GM12878 (cell line): ENCODE measurements around the gene MAF. TPM values are rescaled to one million over a fixed set of nuclear protein-coding genes. Genes with fewer than 3 reads are reported as not detected.

Experiments
- ATAC-seq: fragments of 200-7000 bp; cut with Tn5 transposase; 3 replicates; pipeline ENCODE4 v1.9.1; 2020; ENCODE audit warnings: mild to moderate bottlenecking, moderate library complexity
- BruUV-seq: library from RNA; stranded (reverse); fragments of 400-500 nt; replicated peaks from 2 replicates; lab custom pipeline; 2021; lab: Mats Ljungman, UMichigan
- CTCF ChIA-PET: fragments of 300-600 bp; sonication (Branson Sonifier 250); formaldehyde crosslinking; extraction: SDS; loops from one replicate; lab custom pipeline; 2021; ENCODE audit warnings: inconsistent platforms; lab: Yijun Ruan, JAX
- POLR2A ChIA-PET: fragments of 350-600 bp; formaldehyde crosslinking; extraction: SDS; loops from one replicate; lab custom pipeline; 2021; ENCODE audit warnings: inconsistent platforms; lab: Charles Lee
- RAD21 ChIA-PET: fragments of 300-600 bp; sonication (Branson Sonifier 250); formaldehyde crosslinking; loops from one replicate; lab custom pipeline; 2023; ENCODE audit warnings: antibody characterized with exemption; ENCODE audit not compliant: unreplicated experiment; lab: Charles Lee
- SMC1A ChIA-PET: fragments of 300-600 bp; sonication (Branson Sonifier 250); formaldehyde crosslinking; loops from one replicate; lab custom pipeline; 2023; ENCODE audit not compliant: unreplicated experiment, uncharacterized antibody; lab: Charles Lee
- DNase-seq: peaks from one replicate; pipeline ENCODE4 v3.0.0-alpha.2; 2011; ENCODE audit warnings: low read depth, low spot score
- FAIRE-seq: peaks from 3 replicates; lab custom pipeline; 2011; peaks lifted over from hg19 to GRCh38; lab: Jason Lieb, UNC
- H2AFZ ChIP-seq: 2 replicates; pipeline ENCODE4 v1.6.0; 2011; ENCODE audit warnings: low read depth, low read length, control low read depth; ENCODE audit not compliant: control insufficient read depth
- H3K27ac ChIP-seq: 2 replicates; pipeline ENCODE4 v1.5.1; 2011; ENCODE audit warnings: control low read depth; ENCODE audit not compliant: control insufficient read depth, insufficient read depth
- H3K27me3 ChIP-seq, 2 experiments: replicated peaks in 1 of 2; 2 replicates each; pipeline versions ENCODE4 v1.6.0 to v1.6.1; 2011; ENCODE audit warnings: low read length in 1 of 2; ENCODE audit not compliant: control insufficient read depth in 2 of 2, insufficient read depth in 2 of 2
- H3K36me3 ChIP-seq, 2 experiments: 2 replicates each; pipeline ENCODE4 v1.5.1; 2011; ENCODE audit warnings: low read length in 1 of 2; ENCODE audit not compliant: control insufficient read depth in 2 of 2, insufficient read depth in 2 of 2
- H3K4me1 ChIP-seq: 2 replicates; pipeline ENCODE4 v1.6.1; 2011; ENCODE audit warnings: mild to moderate bottlenecking, low read length, moderate library complexity, mixed read lengths; ENCODE audit not compliant: control insufficient read depth, insufficient read depth
- H3K4me2 ChIP-seq: 2 replicates; pipeline ENCODE4 v1.6.0; 2011; ENCODE audit warnings: control low read depth; ENCODE audit not compliant: control insufficient read depth, insufficient read depth
- H3K4me3 ChIP-seq: fragments of 200-600 bp; sonication (generic); 2 replicates; pipeline ENCODE4 v1.5.1; 2016
- H3K79me2 ChIP-seq: 2 replicates; pipeline ENCODE4 v1.6.0; 2011; ENCODE audit warnings: low read length; ENCODE audit not compliant: control insufficient read depth, insufficient read depth
- H3K9ac ChIP-seq: 2 replicates; pipeline ENCODE4 v1.8.0; 2011; ENCODE audit warnings: low read length, control low read depth, mixed read lengths; ENCODE audit not compliant: control insufficient read depth, insufficient read depth
- H3K9me3 ChIP-seq: replicated peaks from 3 replicates; pipeline ENCODE4 v1.5.1; 2011; ENCODE audit warnings: mild to moderate bottlenecking, low read length; ENCODE audit not compliant: control insufficient read depth, insufficient read depth
- H4K20me1 ChIP-seq: 2 replicates; pipeline ENCODE4 v1.6.0; 2011; ENCODE audit not compliant: control insufficient read depth, insufficient read depth
- CHD1 ChIP-seq: IDR thresholded peaks from 2 replicates; pipeline ENCODE4 v1.6.1; 2012; ENCODE audit warnings: low read depth, low read length, improper control_type of control experiment
- FOXK2 ChIP-seq: fragments of 450-650 bp; IDR thresholded peaks from 2 replicates; pipeline ENCODE4 v1.6.1; 2017; ENCODE audit warnings: mild to moderate bottlenecking, moderate library complexity
- JUNB ChIP-seq: IDR thresholded peaks from 2 replicates; pipeline ENCODE4 v1.6.1; 2016; ENCODE audit warnings: antibody characterized with exemption, mild to moderate bottlenecking
- KAT2A ChIP-seq: conservative IDR thresholded peaks from 2 replicates; pipeline ENCODE4 v1.6.1; 2011; ENCODE audit warnings: low read depth, low read length; ENCODE audit not compliant: control insufficient read depth
- MEF2B ChIP-seq: fragments of 450-650 bp; IDR thresholded peaks from 2 replicates; pipeline ENCODE4 v1.6.1; 2018; ENCODE audit warnings: mild to moderate bottlenecking, moderate library complexity; ENCODE audit not compliant: partially characterized antibody, poor library complexity, severe bottlenecking
- MXI1 ChIP-seq: fragments of 150-350 bp; IDR thresholded peaks from 2 replicates; pipeline ENCODE4 v1.6.1; 2011; ENCODE audit warnings: low read depth, mild to moderate bottlenecking, inconsistent platforms, low read length, improper control_type of control experiment
- NFIC ChIP-seq: IDR thresholded peaks from 2 replicates; pipeline ENCODE4 v1.6.1; 2012; ENCODE audit warnings: low read depth, mild to moderate bottlenecking, inconsistent platforms, low read length, moderate library complexity
- NFYA ChIP-seq: IDR thresholded peaks from 2 replicates; pipeline ENCODE4 v1.6.1; 2011; ENCODE audit warnings: low read depth, mild to moderate bottlenecking, low read length, improper control_type of control experiment, borderline replicate concordance
- PAX5 ChIP-seq: IDR thresholded peaks from 2 replicates; pipeline ENCODE4 v1.6.1; 2011; ENCODE audit warnings: low read depth, low read length, borderline replicate concordance
- POLR2AphosphoS5 ChIP-seq: IDR thresholded peaks from 2 replicates; pipeline ENCODE4 v1.6.1; 2011; ENCODE audit warnings: mild to moderate bottlenecking, low read length, inconsistent platforms
- POU2F2 ChIP-seq: IDR thresholded peaks from 3 replicates; pipeline ENCODE4 v1.6.1; 2011; ENCODE audit warnings: low read depth, mild to moderate bottlenecking, low read length, borderline replicate concordance
- RAD21 ChIP-seq: IDR thresholded peaks from 2 replicates; pipeline ENCODE4 v1.6.1; 2011; ENCODE audit warnings: mild to moderate bottlenecking, low read depth, low read length, moderate library complexity; ENCODE audit not compliant: insufficient read depth
- SPI1 ChIP-seq: IDR thresholded peaks from 2 replicates; pipeline ENCODE4 v1.6.1; 2011; ENCODE audit warnings: low read depth, mild to moderate bottlenecking, low read length, moderate library complexity, borderline replicate concordance; ENCODE audit not compliant: insufficient read depth
- SUPT20H ChIP-seq: IDR thresholded peaks from 2 replicates; pipeline ENCODE4 v1.6.1; 2011; ENCODE audit warnings: low read depth, mild to moderate bottlenecking, low read length, moderate library complexity, borderline replicate concordance; ENCODE audit not compliant: control insufficient read depth
- WGBS: methylation state at CpG from one replicate; pipeline ENCODE4 v1.1.6; 2016; ENCODE audit warnings: low lambda C conversion rate; ENCODE audit not compliant: insufficient replicate concordance, insufficient coverage; ENCODE audit errors: missing lambda C conversion rate; 5-methylcytosine and 5-hydroxymethylcytosine counted together
- in situ Hi-C: fragments of 300-500 bp; cut with MboI; formaldehyde crosslinking; loops from 9 replicates; pipeline ENCODE4 v1.14.3; 2018; ENCODE audit warnings: mixed read lengths
- intact Hi-C: fragments of 100-400 bp; cut with micrococcal nuclease; formaldehyde crosslinking; loops from one replicate; pipeline ENCODE4 v1.14.2; 2022; ENCODE audit not compliant: unreplicated experiment
- polyA plus RNA-seq, 11 experiments: library from polyadenylated mRNA; depleted of rRNA in 4 of 11; unstranded in 6 of 11; stranded (reverse) in 5 of 11; fragments of >200 nt; fragmentation: Nextera tagmentation in 4 of 11; fragmentation: Illumina TruSeq in 1 of 11; extraction: Ambion mirVana in 4 of 11; extraction: Trizol in 1 of 11; gene quantifications; 1 replicate in 1 of 11; 2 replicates in 10 of 11; pipeline versions ENCODE4 v1.2.1 to v1.2.3, GENCODE V29; 2011 to 2016; ENCODE audit warnings: inconsistent platforms in 2 of 11, missing spikeins in 2 of 11, low read depth in 1 of 11
- total RNA-seq, 4 experiments: library from RNA; depleted of rRNA in 3 of 4; stranded (reverse); fragments of >200 nt in 3 of 4; fragmentation: Illumina TruSeq in 1 of 4; extraction: Trizol in 1 of 4; gene quantifications; 2 replicates each; pipeline versions ENCODE4 v1.2.1 to v1.2.3, GENCODE V29; 2013 to 2021
- TF ChIP-seq, protein P1 (sequence below): fragments of 450-650 bp; IDR thresholded peaks from 2 replicates; pipeline ENCODE4 v1.6.1; 2017; ENCODE audit warnings: mild to moderate bottlenecking

Gene MAF
- total and polyA plus RNA-seq, 10 of the 15 experiments (the other 5 are each of a cell fraction or from before 2014, with no cell fraction given) = 0.03 to 0.13 TPM; not detected in 8

DNA sequence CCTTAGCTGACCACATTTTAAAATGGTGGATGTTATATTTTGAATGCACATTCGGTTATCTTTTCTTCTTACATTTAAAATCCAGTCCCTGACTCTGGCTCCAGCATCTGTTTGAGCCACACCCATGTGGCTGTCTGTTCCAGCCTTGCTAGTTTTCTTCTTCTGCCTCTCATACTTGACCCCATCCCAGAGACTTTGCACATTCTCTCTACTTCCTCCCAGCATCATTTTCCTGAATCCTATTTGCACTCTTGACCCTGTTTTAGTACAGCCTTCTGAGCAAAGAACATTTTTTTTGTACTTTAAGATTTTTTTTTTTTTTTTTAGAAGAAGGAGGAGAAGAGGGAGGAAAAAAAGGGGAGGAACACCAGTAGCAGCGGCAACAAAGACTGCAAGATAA lies 23.3 kb upstream of the MAF start:
- ChIA-PET SMC1A (no interaction called here), RAD21 (no interaction called here), POLR2A (no interaction called here), CTCF (no interaction called here)
- H3K36me3 ChIP-seq = no peaks in the 10 kb centered on the region
- H3K9me3 ChIP-seq = no peaks in the 10 kb centered on the region
- ATAC-seq = no peak
- no peaks in the 10 kb centered on the region for H3K79me2 ChIP-seq
- no peak overlapping the region for H2AFZ ChIP-seq
- H3K9ac ChIP-seq = no peak overlapping the region
- no peak for FAIRE-seq
- no peak overlapping the region for H3K4me3 ChIP-seq
- intact Hi-C loops (no loop called here), in situ Hi-C loops (no loop called here)
- WGBS = 38% methylated on average over 2 of the region's 2 CpGs
- DNase-seq = no peak
- no peaks in the 10 kb centered on the region for H4K20me1 ChIP-seq
- TF ChIP-seq POLR2AphosphoS5 (no peak), POU2F2 (no peak), SPI1 (no peak), NFIC (no peak), KAT2A (no peak)
- TF ChIP-seq, protein P1, sequence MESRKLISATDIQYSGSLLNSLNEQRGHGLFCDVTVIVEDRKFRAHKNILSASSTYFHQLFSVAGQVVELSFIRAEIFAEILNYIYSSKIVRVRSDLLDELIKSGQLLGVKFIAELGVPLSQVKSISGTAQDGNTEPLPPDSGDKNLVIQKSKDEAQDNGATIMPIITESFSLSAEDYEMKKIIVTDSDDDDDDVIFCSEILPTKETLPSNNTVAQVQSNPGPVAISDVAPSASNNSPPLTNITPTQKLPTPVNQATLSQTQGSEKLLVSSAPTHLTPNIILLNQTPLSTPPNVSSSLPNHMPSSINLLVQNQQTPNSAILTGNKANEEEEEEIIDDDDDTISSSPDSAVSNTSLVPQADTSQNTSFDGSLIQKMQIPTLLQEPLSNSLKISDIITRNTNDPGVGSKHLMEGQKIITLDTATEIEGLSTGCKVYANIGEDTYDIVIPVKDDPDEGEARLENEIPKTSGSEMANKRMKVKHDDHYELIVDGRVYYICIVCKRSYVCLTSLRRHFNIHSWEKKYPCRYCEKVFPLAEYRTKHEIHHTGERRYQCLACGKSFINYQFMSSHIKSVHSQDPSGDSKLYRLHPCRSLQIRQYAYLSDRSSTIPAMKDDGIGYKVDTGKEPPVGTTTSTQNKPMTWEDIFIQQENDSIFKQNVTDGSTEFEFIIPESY = no peak
- no TSS peak for BruUV-seq
- no peaks in the 10 kb centered on the region for H3K27me3 ChIP-seq
- H3K27ac ChIP-seq = no peak overlapping the region
- no peaks in the 10 kb centered on the region for H3K4me1 ChIP-seq
- H3K4me2 ChIP-seq = no peak overlapping the region

DNA sequence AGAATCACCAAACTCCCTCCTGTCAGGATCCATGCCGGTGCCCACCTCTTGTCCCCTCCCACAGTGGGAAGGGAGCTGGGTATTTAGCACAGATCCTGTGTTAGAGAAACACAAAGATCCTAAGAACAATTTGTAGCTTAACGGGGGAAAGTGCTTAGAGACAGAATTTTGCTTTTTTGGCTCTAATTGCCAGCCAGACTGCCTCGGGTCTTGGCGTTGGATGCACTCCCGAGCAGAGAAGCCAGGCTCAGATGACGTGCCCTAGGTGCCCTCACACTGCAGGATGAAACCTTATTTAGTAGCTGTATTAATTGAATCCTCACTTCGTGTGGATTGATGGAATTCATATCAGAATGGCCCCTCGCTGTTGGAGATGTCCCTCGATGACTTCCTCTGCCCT lies 22.5 kb upstream of the MAF start:
- H3K27ac ChIP-seq = no peak overlapping the region
- H2AFZ ChIP-seq = no peak overlapping the region
- ChIA-PET POLR2A (no interaction called here), RAD21 (no interaction called here), CTCF (interaction anchor here (0.5 to 0.8 kb wide), 2 partner anchors 843 to 913 kb away, joined by 3 read pairs; no protein-coding TSS in a partner anchor), SMC1A (no interaction called here)
- no peaks in the 10 kb centered on the region for H3K9me3 ChIP-seq
- BruUV-seq = no TSS peak
- no peak overlapping the region for H3K4me3 ChIP-seq
- H3K4me2 ChIP-seq = no peak overlapping the region
- no peaks in the 10 kb centered on the region for H3K79me2 ChIP-seq
- DNase-seq (no peak), ATAC-seq (no peak), FAIRE-seq (no peak)
- 38% methylated on average over 9 of the region's 9 CpGs for WGBS
- no peaks in the 10 kb centered on the region for H3K36me3 ChIP-seq
- no peaks in the 10 kb centered on the region for H3K27me3 ChIP-seq
- intact Hi-C loops (no loop called here), in situ Hi-C loops (no loop called here)
- no peaks in the 10 kb centered on the region for H4K20me1 ChIP-seq
- no peaks in the 10 kb centered on the region for H3K4me1 ChIP-seq
- H3K9ac ChIP-seq = no peak overlapping the region
- no peak for TF ChIP-seq NFYA
- no peak for TF ChIP-seq JUNB
- no peak for TF ChIP-seq SUPT20H
- no peak for TF ChIP-seq MXI1
- TF ChIP-seq PAX5 = no peak
- no peak for TF ChIP-seq SPI1
- no peak for TF ChIP-seq RAD21
- TF ChIP-seq CHD1 = no peak
- no peak for TF ChIP-seq FOXK2
- TF ChIP-seq MEF2B = no peak
